ENCODE measurements around the gene DSN1. TPM values are rescaled to one million over a fixed set of nuclear protein-coding genes. Genes with fewer than 3 reads are reported as not detected.

DSN1 gene
- total RNA-seq, 1 donor: 8.0 TPM

- TF ChIP-seq CTCF (IDR thresholded peaks at IDR 0.05; ENCODE audit: extremely low read depth, low read depth, low read length): no peak
- Histone ChIP-seq H3K4me2 (ENCODE audit: insufficient read depth, low read length) (no peak overlapping the region), H3K9me3 (ENCODE audit: low read depth, low read length) (no peaks in the 10 kb centered on the region), H3K4me1 (ENCODE audit: insufficient read depth, low read length) (no peaks in the 10 kb centered on the region), H2AFZ (ENCODE audit: low read length) (no peak overlapping the region), H3K27me3 (ENCODE audit: insufficient read depth, low read length) (no peaks in the 10 kb centered on the region), H3K36me3 (ENCODE audit: insufficient read depth, low read length) (peaks cover 76% of the 10 kb centered on the region), H3K79me2 (ENCODE audit: insufficient read depth, low read length) (peaks cover 19% of the 10 kb centered on the region), H3K4me3 (ENCODE audit: insufficient read depth, low read length) (no peak overlapping the region), H4K20me1 (ENCODE audit: insufficient read depth, low read length) (peaks cover 23% of the 10 kb centered on the region), H3K27ac (ENCODE audit: low read depth, low read length) (no peak overlapping the region)
- DNase-seq (ENCODE audit: insufficient read length, low spot score, missing footprints): no peak
Measured at GRCh38 chr20:36796117-36796516, 22.6 kb upstream of the DSN1 start.

- H3K79me2 ChIP-seq (ENCODE audit: insufficient read depth, low read length): peaks cover 19% of the 10 kb centered on the region
- H3K36me3 ChIP-seq (ENCODE audit: insufficient read depth, low read length): peaks cover 72% of the 10 kb centered on the region
- H2AFZ ChIP-seq (ENCODE audit: low read length): no peak overlapping the region
- H3K27ac ChIP-seq (ENCODE audit: low read depth, low read length): no peak overlapping the region
- TF ChIP-seq CTCF (IDR thresholded peaks at IDR 0.05; ENCODE audit: extremely low read depth, low read depth, low read length): no peak
- H3K9me3 ChIP-seq (ENCODE audit: low read depth, low read length): no peaks in the 10 kb centered on the region
- H3K4me3 ChIP-seq (ENCODE audit: insufficient read depth, low read length): no peak overlapping the region
- peaks cover 23% of the 10 kb centered on the region for H4K20me1 ChIP-seq (ENCODE audit: insufficient read depth, low read length)
- H3K4me1 ChIP-seq (ENCODE audit: insufficient read depth, low read length): no peaks in the 10 kb centered on the region
- H3K27me3 ChIP-seq (ENCODE audit: insufficient read depth, low read length): no peaks in the 10 kb centered on the region
- DNase-seq (ENCODE audit: insufficient read length, low spot score, missing footprints): no peak
- H3K4me2 ChIP-seq (ENCODE audit: insufficient read depth, low read length): no peak overlapping the region
Measured at GRCh38 chr20:36795691-36796090, 22.1 kb upstream of the DSN1 start.

GRCh38 chr20:36794116-36794474, 20.5 kb upstream of the DSN1 start:
- no peak for TF ChIP-seq CTCF (IDR thresholded peaks at IDR 0.05; ENCODE audit: extremely low read depth, low read depth, low read length)
- peak; percentile 71 for DNase-seq (ENCODE audit: insufficient read length, low spot score, missing footprints)
- Histone ChIP-seq H3K36me3 (ENCODE audit: insufficient read depth, low read length) (peaks cover 66% of the 10 kb centered on the region), H3K4me1 (ENCODE audit: insufficient read depth, low read length) (no peaks in the 10 kb centered on the region), H3K27ac (ENCODE audit: low read depth, low read length) (no peak overlapping the region), H4K20me1 (ENCODE audit: insufficient read depth, low read length) (peaks cover 22% of the 10 kb centered on the region), H3K79me2 (ENCODE audit: insufficient read depth, low read length) (peaks cover 16% of the 10 kb centered on the region), H3K27me3 (ENCODE audit: insufficient read depth, low read length) (no peaks in the 10 kb centered on the region), H3K4me3 (ENCODE audit: insufficient read depth, low read length) (no peak overlapping the region), H3K4me2 (ENCODE audit: insufficient read depth, low read length) (no peak overlapping the region), H2AFZ (ENCODE audit: low read length) (no peak overlapping the region), H3K9me3 (ENCODE audit: low read depth, low read length) (no peaks in the 10 kb centered on the region)

- no peaks in the 10 kb centered on the region for H3K27me3 ChIP-seq (ENCODE audit: insufficient read depth, low read length)
Measured at GRCh38 chr20:36793294-36794115, 19.9 kb upstream of the DSN1 start.

More at GRCh38 chr20:36793294-36794115, 19.9 kb upstream of the DSN1 start:
- peaks cover 17% of the 10 kb centered on the region for H3K79me2 ChIP-seq (ENCODE audit: insufficient read depth, low read length)
- no peak overlapping the region for H3K4me3 ChIP-seq (ENCODE audit: insufficient read depth, low read length)
- H2AFZ ChIP-seq (ENCODE audit: low read length): no peak overlapping the region
- no peaks in the 10 kb centered on the region for H3K4me1 ChIP-seq (ENCODE audit: insufficient read depth, low read length)
- H4K20me1 ChIP-seq (ENCODE audit: insufficient read depth, low read length): peaks cover 20% of the 10 kb centered on the region
- no peak overlapping the region for H3K27ac ChIP-seq (ENCODE audit: low read depth, low read length)
- H3K36me3 ChIP-seq (ENCODE audit: insufficient read depth, low read length): peaks cover 62% of the 10 kb centered on the region
- no peak overlapping the region for H3K4me2 ChIP-seq (ENCODE audit: insufficient read depth, low read length)
- TF ChIP-seq CTCF (IDR thresholded peaks at IDR 0.05; ENCODE audit: extremely low read depth, low read depth, low read length): no peak
- no peaks in the 10 kb centered on the region for H3K9me3 ChIP-seq (ENCODE audit: low read depth, low read length)
- DNase-seq (ENCODE audit: insufficient read length, low spot score, missing footprints): no peak
